GM12865 (cell line): ENCODE data around the gene NLN.
"Not testable (repeated sequence)": the region's sequence is repeated elsewhere in the genome, so short reads cannot be mapped to it uniquely, and the experiment has no call there.

Experiments
- DNase-seq: peaks from one replicate; pipeline ENCODE4 v3.0.0; 2010; ENCODE audit warnings: low read depth
- H3K4me3 ChIP-seq: 2 replicates; pipeline ENCODE4 v1.5.1; 2011; ENCODE audit warnings: mild to moderate bottlenecking, low read depth, low read length, control low read depth
- TF ChIP-seq, protein P1 (sequence below): IDR thresholded peaks from 2 replicates; pipeline ENCODE4 v1.5.1; 2011; ENCODE audit warnings: low read length, control low read depth, low read depth, inconsistent platforms; ENCODE audit not compliant: insufficient read depth; ENCODE audit errors: missing control alignments

NLN gene

DNA sequence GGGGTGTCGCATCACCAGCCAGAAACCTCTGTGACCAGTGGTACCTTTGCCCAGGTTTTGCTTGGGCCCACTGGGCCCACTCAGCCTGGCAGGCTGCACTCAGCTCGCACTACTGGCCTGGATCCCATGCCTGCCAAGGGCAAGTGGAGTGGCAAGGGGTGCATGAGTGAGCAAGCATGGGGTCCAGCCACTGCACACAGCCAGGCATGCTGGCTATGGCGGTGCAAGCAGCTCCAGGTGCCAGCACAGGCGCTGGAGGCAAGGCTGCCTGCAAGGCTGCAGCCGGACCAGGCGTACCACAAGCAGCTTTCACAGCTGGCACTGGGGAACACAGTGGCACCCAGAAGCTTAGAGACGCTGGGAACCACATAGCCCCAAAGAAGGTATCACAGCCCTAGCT, 80.1 kb downstream of the NLN start:
- no peak for DNase-seq
- H3K4me3 ChIP-seq: no peak overlapping the region
- TF ChIP-seq, protein P1, sequence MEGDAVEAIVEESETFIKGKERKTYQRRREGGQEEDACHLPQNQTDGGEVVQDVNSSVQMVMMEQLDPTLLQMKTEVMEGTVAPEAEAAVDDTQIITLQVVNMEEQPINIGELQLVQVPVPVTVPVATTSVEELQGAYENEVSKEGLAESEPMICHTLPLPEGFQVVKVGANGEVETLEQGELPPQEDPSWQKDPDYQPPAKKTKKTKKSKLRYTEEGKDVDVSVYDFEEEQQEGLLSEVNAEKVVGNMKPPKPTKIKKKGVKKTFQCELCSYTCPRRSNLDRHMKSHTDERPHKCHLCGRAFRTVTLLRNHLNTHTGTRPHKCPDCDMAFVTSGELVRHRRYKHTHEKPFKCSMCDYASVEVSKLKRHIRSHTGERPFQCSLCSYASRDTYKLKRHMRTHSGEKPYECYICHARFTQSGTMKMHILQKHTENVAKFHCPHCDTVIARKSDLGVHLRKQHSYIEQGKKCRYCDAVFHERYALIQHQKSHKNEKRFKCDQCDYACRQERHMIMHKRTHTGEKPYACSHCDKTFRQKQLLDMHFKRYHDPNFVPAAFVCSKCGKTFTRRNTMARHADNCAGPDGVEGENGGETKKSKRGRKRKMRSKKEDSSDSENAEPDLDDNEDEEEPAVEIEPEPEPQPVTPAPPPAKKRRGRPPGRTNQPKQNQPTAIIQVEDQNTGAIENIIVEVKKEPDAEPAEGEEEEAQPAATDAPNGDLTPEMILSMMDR: no peak

DNA sequence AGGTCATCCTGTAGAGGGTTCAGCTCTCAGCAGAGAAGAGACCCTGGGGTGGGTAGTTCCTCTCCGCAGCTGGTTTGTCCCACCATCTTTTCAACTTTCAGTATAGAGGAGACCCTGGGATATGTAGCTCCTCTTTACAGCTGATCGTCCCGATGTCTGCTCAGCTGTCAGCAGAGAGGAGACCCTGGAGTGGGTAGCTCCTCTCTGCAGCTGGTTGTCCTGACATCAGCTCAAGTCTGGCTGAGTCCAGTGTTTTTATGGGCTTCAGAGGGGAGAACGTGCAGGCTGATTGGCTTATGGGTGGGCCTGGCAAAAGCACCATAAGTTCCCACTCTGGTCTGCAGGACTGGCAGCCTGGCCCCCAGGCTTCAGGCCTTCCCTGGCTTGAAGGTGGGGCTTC, 80.8 kb downstream of the NLN start:
- TF ChIP-seq, protein P1: no peak
- no peak overlapping the region for H3K4me3 ChIP-seq
- DNase-seq: no peak

DNA sequence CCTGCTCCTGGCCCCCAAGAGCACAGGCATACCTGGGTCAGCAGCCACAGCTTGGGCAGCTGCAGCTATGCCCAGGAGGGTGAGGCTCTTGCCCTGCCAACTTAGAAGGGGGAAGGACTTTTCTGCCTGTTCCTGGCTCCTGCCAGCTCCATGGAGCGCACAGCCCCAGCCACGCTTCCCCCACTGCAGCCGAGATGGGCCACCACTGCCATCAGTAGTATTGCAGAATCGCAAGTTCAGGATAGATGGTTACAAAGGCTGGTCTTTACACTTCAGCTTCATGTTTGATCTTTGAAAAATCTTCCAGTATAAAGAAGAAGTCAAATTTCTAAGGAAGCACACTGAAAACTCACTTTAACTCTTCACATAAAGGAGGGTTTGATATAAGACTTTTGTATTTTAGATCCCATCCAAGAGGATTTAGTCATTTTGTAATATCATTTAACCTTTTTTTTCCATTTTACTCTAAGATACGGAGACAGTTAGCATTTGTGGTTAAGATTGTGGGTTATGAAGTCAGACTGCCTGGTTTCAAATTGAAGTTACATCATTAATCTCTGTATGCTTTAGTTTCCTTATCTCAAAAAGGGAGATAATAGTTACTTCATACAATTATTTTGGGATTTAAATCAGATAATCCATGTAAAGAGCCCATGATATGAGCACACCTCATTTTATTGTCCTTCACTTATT, 81.8 kb downstream of the NLN start:
- TF ChIP-seq, protein P1: no peak
- no peak overlapping the region for H3K4me3 ChIP-seq
- no peak for DNase-seq

DNA sequence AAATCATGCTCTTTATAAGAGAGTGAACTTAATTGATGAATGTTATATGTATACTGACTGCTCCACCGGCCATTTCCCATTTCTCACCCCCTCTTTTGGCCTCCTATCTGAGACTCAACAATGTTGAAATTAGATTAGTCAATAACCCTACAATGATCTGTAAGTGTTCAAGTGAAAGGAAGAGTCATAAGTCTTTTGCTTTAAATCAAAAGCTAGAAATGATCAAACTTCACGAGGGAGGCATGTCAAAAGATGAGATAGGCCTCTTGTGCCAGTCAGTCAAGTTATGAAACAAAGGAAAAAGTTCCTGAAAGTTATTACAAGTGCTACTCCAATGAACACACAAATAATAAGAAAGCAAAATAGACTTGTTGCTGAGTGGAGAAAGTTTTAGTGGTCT, 83.1 kb downstream of the NLN start:
- H3K4me3 ChIP-seq: no peak overlapping the region
- TF ChIP-seq, protein P1: no peak
- DNase-seq: no peak

DNA sequence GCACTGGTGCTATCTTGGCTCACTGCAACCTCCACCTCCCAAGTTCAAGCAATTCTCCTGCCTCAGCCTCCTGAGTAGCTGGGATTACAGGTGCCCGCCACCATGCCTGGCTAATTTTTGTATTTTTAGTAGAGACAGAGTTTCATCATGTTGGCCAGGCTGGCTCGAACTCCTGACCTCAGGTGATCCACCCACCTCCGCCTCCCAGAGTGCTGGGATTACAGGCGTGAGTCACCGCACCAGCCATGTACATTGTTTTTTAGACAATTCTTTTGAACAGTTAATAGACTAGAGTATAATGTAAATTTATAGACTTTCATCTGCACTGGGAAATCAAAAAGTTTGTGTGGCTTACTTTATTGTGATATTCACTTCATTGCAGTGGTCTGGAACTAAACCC, 85.5 kb downstream of the NLN start:
- not testable (repeated sequence) for H3K4me3 ChIP-seq

DNA sequence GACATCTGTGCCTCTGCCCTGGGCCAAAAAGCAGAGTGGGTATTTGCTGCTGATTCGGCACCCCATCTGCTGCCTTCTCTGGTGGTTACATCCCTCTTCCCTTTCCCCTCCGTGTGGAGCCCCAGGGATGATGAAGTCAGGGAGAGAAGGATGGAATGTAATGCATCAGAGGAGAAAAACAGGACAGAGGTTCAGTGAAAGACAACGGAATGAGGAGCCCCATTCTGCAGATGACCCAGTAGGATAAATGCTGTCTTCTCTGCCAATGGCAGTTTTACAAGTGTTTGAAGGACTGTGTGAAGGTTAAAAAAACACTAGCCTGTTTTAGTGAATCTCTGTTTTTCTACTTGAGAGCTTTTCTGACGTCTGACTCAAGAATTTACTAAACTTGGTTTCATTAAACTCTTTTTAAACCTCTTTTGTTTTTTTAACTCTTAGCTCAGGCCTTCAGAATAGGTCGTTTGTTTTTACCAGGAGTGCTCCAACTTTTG, 86.3 kb downstream of the NLN start:
- DNase-seq: no peak
- H3K4me3 ChIP-seq: no peak overlapping the region
- TF ChIP-seq, protein P1: no peak

More for the DNA sequence above, 85.5 kb downstream of the NLN start:
- not testable (repeated sequence) for DNase-seq

DNA sequence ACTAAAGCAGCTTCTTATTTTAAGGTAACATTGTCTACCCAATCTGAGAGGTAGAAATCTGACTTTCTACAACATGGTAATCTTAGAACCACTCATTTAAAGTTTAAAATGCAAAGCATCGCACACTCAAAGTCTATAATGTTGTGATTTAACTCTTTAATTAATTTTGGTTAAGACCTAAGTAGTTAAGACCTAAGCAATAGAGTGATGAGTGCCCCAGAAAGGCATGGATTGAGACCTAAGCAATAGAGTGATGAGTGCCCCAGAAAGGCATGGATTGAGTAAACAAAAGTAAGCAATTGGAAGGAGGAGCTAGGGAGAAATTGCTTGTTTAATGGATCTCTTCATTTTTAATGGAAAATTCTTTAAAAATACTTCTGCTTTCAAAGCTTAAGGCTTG, 86.8 kb downstream of the NLN start:
- TF ChIP-seq, protein P1: no peak
- DNase-seq: no peak
- no peak overlapping the region for H3K4me3 ChIP-seq
